SJSA1 (cell line): ENCODE results near the gene PRELP. TPM values are rescaled to one million over a fixed set of nuclear protein-coding genes. Genes with fewer than 3 reads are reported as not detected.
A peak's percentile ranks its signal among the peaks of the same experiment; 100 is the strongest.
"Not testable (repeated sequence)": the region's sequence is repeated elsewhere in the genome, so short reads cannot be mapped to it uniquely, and the experiment has no call there.

Experiments used
- DNase-seq, 2 experiments: peaks; one replicate each; pipeline ENCODE4 v3.0.0-alpha.2; 2015 to 2020; ENCODE audit warnings: low spot score in 2 of 2, low read depth in 1 of 2
- H3K27ac ChIP-seq: fragments of 250-450 bp; sonication (Bioruptor Pico); 2 replicates; pipeline ENCODE4 v1.5.1; 2020; ENCODE audit warnings: mild to moderate bottlenecking, moderate library complexity
- H3K27me3 ChIP-seq: fragments of 250-450 bp; sonication (Bioruptor Pico); replicated peaks from 2 replicates; pipeline ENCODE4 v1.5.1; 2020; ENCODE audit warnings: mild to moderate bottlenecking, moderate library complexity
- H3K36me3 ChIP-seq: fragments of 250-450 bp; sonication (Bioruptor Pico); 2 replicates; pipeline ENCODE4 v1.5.1; 2020; ENCODE audit warnings: mild to moderate bottlenecking
- H3K4me1 ChIP-seq: fragments of 250-450 bp; sonication (Bioruptor Pico); replicated peaks from 2 replicates; pipeline ENCODE4 v1.6.1; 2021; ENCODE audit warnings: mild to moderate bottlenecking
- H3K4me3 ChIP-seq: fragments of 250-450 bp; sonication (Bioruptor Pico); 2 replicates; pipeline ENCODE4 v1.5.1; 2020; ENCODE audit warnings: mild to moderate bottlenecking
- H3K9me3 ChIP-seq: fragments of 250-450 bp; sonication (Bioruptor Pico); replicated peaks from 2 replicates; pipeline ENCODE4 v1.5.1; 2020; ENCODE audit warnings: mild to moderate bottlenecking
- total RNA-seq: library from RNA; depleted of rRNA; stranded (reverse); fragments of >200 nt; shearing (Covaris generic); gene quantifications from 2 replicates; pipeline ENCODE4 v1.2.3, GENCODE V29; 2014

Gene PRELP
- total RNA-seq, 1 experiment from 2014 or later: not detected

DNA sequence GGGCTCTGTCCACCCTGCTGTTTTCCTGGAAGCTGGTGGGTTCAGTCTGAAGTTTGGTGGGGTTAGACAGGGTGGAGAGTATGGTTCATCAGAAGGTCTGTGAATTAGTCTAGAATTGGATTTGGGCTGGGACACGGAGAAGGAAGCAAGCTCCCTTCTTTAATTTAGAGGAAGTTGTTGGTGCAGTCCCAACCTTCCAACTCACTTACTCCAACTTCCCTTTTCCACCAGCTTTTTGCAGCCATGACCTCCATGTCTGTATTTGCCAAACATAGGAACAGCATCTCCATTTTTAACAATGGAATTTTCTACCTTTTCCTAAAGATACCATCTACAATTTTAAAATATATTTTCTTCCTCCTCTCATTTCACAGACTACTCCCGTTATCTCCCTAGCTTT lies 28.5 kb upstream of the PRELP start:
- Histone ChIP-seq H3K36me3 (no peaks in the 10 kb centered on the region), H3K4me3 (no peak overlapping the region), H3K4me1 (peaks cover 45% of the 10 kb centered on the region), H3K9me3 (0 out of 2 replicates have a peak, but pooled peaks cover 5% of the 10 kb centered on the region), H3K27ac (no peak overlapping the region), H3K27me3 (no peaks in the 10 kb centered on the region)
- no peak for DNase-seq

DNA sequence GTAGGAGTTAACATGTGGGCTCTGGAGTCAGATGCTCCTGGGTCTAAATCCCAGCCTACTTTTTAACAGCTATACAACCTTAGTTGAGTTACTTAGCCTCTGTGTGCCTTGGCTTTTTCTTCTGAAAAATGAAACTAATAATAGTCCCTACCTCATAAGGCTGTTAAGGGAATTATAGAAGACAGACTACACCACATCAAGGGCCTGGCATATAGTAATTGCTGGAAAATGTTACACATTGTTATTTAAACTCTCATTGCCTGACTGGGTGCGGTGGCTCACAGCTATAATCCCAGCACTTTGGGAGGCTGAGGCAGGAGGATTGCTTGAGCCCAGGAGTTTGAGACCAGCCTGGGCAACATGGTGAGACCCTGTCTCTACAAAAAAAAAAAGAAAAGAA lies 28.0 kb upstream of the PRELP start:
- not testable (repeated sequence) for H3K36me3 ChIP-seq, DNase-seq, H3K9me3 ChIP-seq, H3K4me3 ChIP-seq, H3K27ac ChIP-seq, H3K27me3 ChIP-seq
- H3K4me1 ChIP-seq: peaks cover 49% of the 10 kb centered on the region

DNA sequence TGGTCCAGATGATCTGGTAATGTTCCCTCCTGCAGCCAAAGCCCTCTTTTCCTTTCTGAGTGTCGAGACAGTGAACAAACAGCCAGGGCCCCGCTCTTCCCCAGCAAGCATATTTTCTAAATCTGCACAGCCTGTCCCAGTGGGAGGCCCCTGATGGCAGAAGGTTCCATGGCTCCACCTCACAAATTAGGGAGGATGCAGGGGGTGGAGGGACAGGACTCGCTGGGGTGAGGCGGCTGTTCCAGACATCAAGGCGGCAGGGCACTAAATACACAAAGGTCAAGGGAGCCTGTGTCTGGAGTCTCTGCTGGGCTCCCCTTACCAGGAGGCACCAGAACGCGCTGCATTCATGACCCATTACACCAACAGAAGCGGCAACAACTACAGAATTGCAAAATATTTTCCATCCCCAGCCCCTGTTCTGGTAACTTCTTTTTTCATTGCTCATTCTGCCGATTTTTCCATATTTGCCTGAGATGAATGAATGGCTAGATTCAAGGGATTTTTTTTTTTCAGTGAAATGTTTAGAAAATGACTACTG lies 27.0 kb upstream of the PRELP start:
- DNase-seq: peak in 1 of 2 experiments; percentile 42
- Histone ChIP-seq H3K4me1 (peaks cover 59% of the 10 kb centered on the region), H3K36me3 (no peaks in the 10 kb centered on the region), H3K27ac (peak overlapping the region; percentile 26; the same call in 1 of the 2 replicates), H3K27me3 (no peaks in the 10 kb centered on the region), H3K9me3 (0 out of 2 replicates have a peak, but pooled peaks cover 5% of the 10 kb centered on the region), H3K4me3 (no peak overlapping the region)

DNA sequence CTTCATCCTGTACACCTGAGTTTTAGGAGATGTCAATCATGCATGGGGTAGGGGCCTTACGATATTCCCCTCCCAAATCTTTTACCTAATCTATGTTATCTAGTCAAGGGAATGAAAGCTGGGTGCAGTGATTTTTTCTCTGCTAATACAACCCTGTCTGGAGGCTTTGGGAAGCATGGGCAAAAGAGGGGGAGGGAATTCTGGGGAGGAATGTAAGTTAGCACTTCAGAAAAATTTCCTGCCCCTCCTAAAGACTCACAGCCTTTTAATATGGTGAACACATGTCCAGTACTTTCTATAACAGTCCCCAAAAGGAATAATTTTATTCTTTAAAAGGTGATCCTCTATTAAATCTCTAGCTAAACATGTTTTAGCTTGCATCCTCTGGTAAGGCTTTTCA lies 25.6 kb upstream of the PRELP start:
- Histone ChIP-seq H3K27me3 (no peaks in the 10 kb centered on the region), H3K27ac (no peak overlapping the region), H3K36me3 (no peaks in the 10 kb centered on the region), H3K9me3 (0 out of 2 replicates have a peak, but pooled peaks cover 5% of the 10 kb centered on the region), H3K4me1 (peaks cover 71% of the 10 kb centered on the region), H3K4me3 (no peak overlapping the region)
- no peak for DNase-seq

DNA sequence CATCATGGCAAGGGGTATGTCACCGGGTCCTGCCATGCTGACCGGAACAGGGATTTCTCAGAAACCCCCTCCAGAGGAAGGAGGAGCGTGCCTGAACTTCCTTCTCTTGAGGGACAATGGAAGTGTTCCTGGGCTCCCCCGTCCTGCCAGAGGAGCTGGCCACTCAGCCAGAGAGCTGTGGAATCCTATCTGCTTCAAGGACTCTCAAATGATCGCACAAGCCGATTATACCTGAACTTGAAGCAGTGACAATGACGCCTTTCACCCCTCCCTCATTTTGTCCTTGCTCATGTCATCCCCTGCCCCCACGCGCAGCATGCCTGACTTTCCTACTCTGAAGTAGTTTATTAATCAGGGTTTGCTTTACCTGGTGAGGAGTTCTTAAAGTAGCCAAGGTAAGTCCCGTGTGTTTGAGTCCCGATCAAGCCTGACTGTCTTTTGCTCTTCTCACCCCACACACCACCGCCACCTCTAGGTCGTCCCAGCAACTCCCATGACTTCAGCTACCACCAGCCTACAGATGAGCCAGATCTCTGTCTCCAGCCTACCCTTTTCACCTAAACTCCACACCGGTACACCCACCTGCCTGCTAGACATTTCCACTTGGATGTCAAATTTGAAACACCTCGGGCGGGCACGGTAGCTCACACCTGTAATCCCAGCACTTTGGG lies 25.0 kb upstream of the PRELP start:
- Histone ChIP-seq H3K27ac (no peak overlapping the region), H3K4me1 (peaks cover 77% of the 10 kb centered on the region), H3K9me3 (no peaks in the 10 kb centered on the region), H3K27me3 (no peaks in the 10 kb centered on the region), H3K4me3 (no peak overlapping the region), H3K36me3 (no peaks in the 10 kb centered on the region)
- DNase-seq: peak in 1 of 2 experiments; percentile 20

DNA sequence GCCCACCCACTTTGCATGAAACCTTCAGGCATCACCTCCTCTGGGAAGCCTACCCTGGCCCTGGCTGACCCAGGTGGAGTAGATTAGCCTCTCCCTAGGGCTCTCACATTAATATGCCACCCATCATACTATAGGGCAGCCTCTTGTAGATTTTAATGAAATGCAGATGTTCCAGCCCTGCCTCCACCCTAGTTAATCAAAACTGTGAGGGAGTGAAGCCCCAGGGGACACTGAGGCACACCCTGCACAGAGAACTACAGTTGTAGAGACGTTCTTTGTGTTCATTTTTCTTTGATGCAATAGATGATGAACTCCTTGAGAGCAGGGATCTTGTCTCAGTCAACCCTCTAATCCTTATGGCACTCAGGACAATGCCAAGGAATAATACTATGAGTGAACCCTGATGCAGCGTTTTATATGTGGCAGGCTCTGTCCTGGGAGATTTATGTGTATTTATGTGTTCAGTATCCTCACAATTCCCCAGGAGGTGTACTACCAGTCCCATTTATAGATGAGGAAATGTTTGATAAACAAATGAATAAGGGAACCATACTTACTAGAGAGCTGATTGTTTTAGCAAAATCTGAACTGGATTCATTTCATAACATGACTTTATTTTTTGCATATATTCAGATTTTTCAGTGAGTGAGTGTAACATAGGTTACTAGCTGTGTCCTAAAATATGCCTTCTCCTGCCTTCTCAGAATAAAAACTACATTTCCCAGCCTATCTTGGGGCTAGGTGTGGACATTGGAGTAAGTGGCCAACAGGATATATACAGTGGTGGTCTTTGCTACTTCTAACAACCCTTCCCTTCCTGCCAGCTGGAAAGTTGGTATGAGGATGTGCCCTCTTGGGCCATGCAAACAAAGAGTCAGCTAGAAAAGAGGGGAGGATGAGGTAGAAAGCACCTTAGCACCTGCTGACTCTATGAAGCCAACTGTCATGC lies 23.5 kb upstream of the PRELP start:
- H3K27me3 ChIP-seq: no peaks in the 10 kb centered on the region

DNA sequence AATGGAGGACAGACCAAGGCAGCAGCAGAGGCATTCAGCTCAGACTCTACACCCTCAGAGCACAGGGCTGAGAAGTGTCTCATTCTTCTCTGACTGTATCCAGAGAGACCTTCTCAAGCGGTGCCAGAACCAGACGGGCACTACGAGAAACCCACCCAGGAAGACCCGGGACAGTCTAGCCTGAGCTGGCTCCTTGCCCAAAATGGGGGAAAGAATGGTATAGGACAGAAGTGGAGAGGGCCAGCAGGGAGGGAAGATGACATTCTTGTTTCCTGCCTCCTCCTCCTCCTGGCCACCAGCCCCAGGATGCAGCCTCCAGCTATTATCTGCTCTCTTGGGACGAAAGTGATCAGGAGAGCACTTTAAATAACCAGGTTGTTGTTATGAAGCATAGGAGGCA lies 22.6 kb upstream of the PRELP start:
- Histone ChIP-seq H3K9me3 (no peaks in the 10 kb centered on the region), H3K36me3 (no peaks in the 10 kb centered on the region), H3K27me3 (no peaks in the 10 kb centered on the region), H3K27ac (no peak overlapping the region), H3K4me3 (no peak overlapping the region), H3K4me1 (peaks cover 74% of the 10 kb centered on the region)
- DNase-seq: no peak

More for the DNA sequence above, 23.5 kb upstream of the PRELP start:
- Histone ChIP-seq H3K36me3 (no peaks in the 10 kb centered on the region), H3K4me1 (peaks cover 80% of the 10 kb centered on the region), H3K4me3 (no peak overlapping the region), H3K27ac (no peak overlapping the region), H3K9me3 (no peaks in the 10 kb centered on the region)
- no peak for DNase-seq

DNA sequence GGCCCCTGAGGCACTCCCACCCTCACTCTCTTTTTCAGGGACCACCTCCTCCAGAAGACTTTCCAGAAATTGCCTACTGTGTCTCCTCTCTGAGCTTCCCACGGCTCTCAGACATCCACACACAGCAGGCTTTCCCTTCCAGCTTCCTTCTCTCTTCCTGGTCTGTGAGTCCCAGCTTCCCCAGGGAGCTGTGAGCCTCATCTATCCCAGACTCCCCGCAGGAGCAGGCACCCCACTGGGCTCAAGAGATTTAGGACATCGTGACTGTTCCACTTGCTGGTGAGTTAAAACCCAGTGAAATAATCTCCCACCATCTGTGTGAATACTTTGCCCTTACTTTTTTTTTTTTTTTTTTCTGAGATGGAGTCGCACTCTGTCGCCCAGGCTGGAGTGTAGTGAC lies 22.0 kb upstream of the PRELP start:
- DNase-seq: no peak
- H3K9me3 ChIP-seq: no peaks in the 10 kb centered on the region
- H3K27me3 ChIP-seq: no peaks in the 10 kb centered on the region
- H3K4me1 ChIP-seq: peaks cover 68% of the 10 kb centered on the region
- H3K27ac ChIP-seq: no peak overlapping the region
- H3K36me3 ChIP-seq: no peaks in the 10 kb centered on the region
- no peak overlapping the region for H3K4me3 ChIP-seq

DNA sequence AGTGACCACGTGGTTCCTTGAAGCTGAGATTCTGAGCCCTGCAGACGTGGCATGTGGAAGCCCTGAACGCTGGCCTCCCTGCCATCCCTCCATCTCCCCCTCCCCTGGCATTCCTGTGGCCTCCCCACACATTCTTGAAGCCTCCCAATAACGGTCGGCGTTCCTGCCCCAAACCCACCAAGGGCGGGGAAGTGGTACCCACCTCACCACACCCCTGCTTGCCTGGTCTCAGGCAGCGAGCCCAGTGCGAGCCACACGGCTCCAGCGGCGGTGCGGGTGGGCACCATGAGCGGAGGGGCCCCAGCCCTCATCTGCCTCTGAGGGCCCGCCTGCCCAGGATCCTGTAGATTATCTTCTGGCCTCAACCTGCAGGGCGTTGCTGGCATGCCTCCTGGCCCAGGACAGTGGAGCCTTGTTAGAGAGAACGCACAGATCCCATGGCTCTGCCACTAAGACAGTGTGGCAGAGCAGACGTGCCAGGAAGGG lies 20.6 kb upstream of the PRELP start:
- Histone ChIP-seq H3K36me3 (no peaks in the 10 kb centered on the region), H3K4me3 (no peak overlapping the region), H3K27me3 (no peaks in the 10 kb centered on the region), H3K9me3 (no peaks in the 10 kb centered on the region), H3K27ac (peak overlapping the region; percentile 74), H3K4me1 (peaks cover 53% of the 10 kb centered on the region)
- DNase-seq: peak; percentile 88 to 93

DNA sequence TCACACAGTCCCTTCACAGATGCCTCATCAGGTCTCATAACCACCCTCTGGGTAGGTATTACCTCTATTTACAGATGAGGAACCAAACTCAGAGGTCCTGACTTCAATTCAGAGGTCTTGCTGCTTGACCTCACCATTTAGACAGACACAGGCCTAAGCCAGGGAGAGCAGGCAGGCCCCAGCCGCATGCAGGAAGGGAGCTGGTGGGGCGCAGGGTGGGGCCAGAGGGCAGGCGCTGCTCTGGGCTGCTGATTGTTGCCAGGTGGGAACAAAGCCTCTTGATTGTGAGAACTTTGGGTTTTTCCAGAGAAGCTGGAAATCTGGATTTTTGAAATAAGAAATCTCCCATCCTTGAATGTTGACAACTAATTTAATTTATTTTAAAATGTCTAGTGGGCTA lies 19.9 kb upstream of the PRELP start:
- no peak overlapping the region for H3K4me3 ChIP-seq
- H3K27ac ChIP-seq: peak overlapping the region; percentile 74

DNA sequence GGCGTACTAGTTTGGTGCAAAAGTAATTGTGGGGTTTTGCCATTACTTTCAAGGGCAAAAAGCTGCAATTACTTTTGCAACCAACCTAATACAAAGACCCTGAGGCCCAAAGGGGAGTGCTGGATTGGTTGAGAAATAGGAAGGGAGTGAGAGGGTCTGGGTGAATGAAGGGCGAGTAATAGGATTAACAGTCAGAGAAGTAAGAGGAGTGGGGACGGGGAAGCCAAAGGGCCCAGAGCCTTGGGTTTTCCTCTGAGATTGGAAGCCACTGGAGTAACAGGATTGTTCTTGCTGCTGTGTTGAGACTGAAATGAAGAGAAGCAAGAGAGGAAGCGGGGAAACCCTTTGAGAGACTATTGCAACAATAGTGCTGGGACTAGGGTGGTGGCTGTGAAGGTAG lies 19.0 kb upstream of the PRELP start:
- Histone ChIP-seq H3K4me3 (no peak overlapping the region), H3K36me3 (no peaks in the 10 kb centered on the region), H3K9me3 (no peaks in the 10 kb centered on the region), H3K27ac (no peak overlapping the region), H3K4me1 (peaks cover 41% of the 10 kb centered on the region), H3K27me3 (no peaks in the 10 kb centered on the region)
- no peak for DNase-seq

More for the DNA sequence above, 19.9 kb upstream of the PRELP start:
- Histone ChIP-seq H3K4me1 (peaks cover 47% of the 10 kb centered on the region), H3K9me3 (no peaks in the 10 kb centered on the region), H3K36me3 (no peaks in the 10 kb centered on the region), H3K27me3 (no peaks in the 10 kb centered on the region)
- DNase-seq: no peak

DNA sequence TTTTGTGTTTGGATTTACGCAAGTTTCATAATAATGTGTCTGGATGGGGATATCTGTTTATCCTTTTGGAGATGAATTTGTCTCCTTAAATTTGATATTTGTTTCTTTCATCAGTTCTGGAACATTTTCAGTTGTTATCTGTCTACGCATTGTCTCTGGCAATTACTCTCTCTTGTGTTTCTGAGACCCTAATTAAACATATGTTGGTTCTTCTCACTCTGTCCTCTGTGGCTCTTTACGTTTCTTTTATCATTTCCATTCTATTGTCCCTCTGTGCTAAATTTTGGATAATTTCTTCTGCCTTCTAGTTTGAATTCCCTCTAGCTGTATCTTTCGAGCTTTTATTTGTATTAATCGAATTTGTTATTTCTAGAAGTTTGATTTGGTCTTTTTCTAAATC lies 17.5 kb upstream of the PRELP start:
- Histone ChIP-seq H3K9me3 (no peaks in the 10 kb centered on the region), H3K4me3 (no peak overlapping the region), H3K4me1 (peaks cover 32% of the 10 kb centered on the region), H3K27ac (no peak overlapping the region), H3K36me3 (no peaks in the 10 kb centered on the region), H3K27me3 (no peaks in the 10 kb centered on the region)
- DNase-seq: no peak

DNA sequence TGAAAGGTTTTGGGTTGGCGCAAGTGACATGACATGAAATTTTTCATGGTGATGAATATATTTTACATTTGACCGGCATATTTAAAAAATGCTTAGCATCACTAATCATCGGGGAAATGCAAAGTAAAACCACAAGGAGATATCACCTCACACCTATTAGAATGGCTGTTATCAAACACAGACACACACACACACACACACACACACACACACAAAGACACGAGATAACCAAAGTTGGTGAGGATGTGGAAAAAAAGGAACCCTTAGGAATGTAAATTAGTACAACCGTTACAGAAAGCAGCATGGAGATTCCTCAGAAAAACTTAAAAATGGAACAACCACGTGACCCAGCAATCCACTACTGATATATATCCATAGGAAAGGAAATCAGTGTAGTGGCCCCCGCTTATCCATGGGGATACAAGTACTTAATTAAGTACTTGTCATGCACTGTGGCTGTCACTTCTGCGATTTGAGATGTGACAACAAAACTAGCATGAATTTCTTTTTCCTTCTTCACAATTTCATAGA lies 15.9 kb upstream of the PRELP start:
- Histone ChIP-seq H3K36me3 (no peaks in the 10 kb centered on the region), H3K9me3 (no peaks in the 10 kb centered on the region), H3K27me3 (no peaks in the 10 kb centered on the region), H3K4me3 (no peak overlapping the region), H3K4me1 (peaks cover 31% of the 10 kb centered on the region), H3K27ac (no peak overlapping the region)
- no peak for DNase-seq
